ENCODE results near the gene NMNAT3. TPM values are rescaled to one million over a fixed set of nuclear protein-coding genes. Genes with fewer than 3 reads are reported as not detected.
"Not testable (repeated sequence)": the region's sequence is repeated elsewhere in the genome, so short reads cannot be mapped to it uniquely, and the experiment has no call there.

NMNAT3 gene
- total and polyA plus RNA-seq, 4 donors = 8.0 to 12.1 (median 10.0) TPM

DNA sequence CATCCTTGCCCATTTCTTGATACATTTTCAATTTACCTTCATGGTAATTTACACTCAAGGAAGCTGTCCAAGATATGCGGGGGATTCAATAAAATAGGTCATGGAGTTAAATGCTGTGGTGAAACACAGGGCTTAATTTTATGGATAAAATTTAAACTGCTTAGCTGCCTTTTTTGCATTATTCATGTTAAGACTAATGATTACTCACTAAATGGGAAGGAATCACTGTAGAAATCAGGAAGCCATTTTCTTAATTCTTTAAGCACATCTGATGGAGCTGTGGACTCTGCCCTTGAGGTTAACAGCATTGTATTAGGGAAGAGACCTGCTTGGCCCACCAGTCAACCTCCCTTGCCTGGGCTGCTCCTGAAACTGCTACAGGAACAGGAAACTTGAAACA, 75.8 kb downstream of the NMNAT3 start:
- no peak for DNase-seq (ENCODE audit: low read depth in 4 of 6, low spot score in 6 of 6)
- Histone ChIP-seq H3K27me3 (ENCODE audit: control insufficient read depth, insufficient read depth, low read length) (no peaks in the 10 kb centered on the region), H3K36me3 (ENCODE audit: control insufficient read depth, insufficient read depth, low read length) (no peaks in the 10 kb centered on the region), H3K4me1 (ENCODE audit: control insufficient read depth, insufficient read depth, low read length) (no peaks in the 10 kb centered on the region), H3K9me3 (ENCODE audit: control insufficient read depth, insufficient read depth, low read length) (no peaks in the 10 kb centered on the region), H3K27ac (ENCODE audit: low read depth, low read length) (no peak overlapping the region), H3K4me3 (ENCODE audit: low read depth, low read length) (no peak overlapping the region)
- no CpG with 5 or more reads among the region's 1 CpG for WGBS (ENCODE audit: insufficient coverage)

DNA sequence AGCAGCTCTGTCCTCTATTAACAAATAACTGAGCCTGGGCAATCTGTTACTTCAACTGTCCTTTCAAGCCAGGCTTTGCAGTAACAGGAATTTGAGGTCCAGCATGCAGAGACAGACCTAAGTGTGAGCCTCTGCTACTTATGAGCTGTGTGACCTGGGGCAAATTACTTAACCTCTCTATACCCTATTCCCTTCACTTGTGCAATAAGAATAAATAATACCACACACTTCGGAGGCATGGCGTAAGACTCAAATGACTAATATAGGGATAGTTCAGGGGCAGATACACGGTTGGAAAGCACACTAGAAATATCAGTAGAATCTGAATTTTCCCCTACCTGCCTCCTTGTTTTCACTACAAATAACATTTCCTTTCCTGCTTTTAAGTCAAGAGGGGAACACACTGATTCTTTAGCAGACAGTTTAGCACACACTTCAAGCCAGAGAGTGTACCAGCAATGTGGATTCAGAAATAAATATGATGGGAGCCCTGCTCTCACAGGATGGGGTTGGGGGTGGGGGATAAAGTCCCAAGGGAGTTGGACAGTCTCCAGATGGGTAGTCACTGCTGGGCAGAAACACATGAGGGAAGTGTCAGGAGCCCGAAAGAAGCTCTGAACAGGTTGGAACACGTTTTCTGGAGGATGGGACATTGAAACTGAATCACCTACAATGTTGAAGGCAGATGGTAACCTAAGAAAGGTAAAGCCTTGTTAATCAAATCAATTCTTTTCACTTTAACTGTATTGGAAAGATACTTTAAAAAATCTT, 76.4 kb downstream of the NMNAT3 start:
- no peak for DNase-seq (ENCODE audit: low read depth in 4 of 6, low spot score in 6 of 6)
- Histone ChIP-seq H3K27me3 (ENCODE audit: control insufficient read depth, insufficient read depth, low read length) (no peaks in the 10 kb centered on the region), H3K9me3 (ENCODE audit: control insufficient read depth, insufficient read depth, low read length) (no peaks in the 10 kb centered on the region), H3K4me1 (ENCODE audit: control insufficient read depth, insufficient read depth, low read length) (no peaks in the 10 kb centered on the region), H3K36me3 (ENCODE audit: control insufficient read depth, insufficient read depth, low read length) (no peaks in the 10 kb centered on the region), H3K27ac (ENCODE audit: low read depth, low read length) (no peak overlapping the region), H3K4me3 (ENCODE audit: low read depth, low read length) (no peak overlapping the region)
- 92% methylated on average over 2 of the region's 5 CpGs for WGBS (ENCODE audit: insufficient coverage)

DNA sequence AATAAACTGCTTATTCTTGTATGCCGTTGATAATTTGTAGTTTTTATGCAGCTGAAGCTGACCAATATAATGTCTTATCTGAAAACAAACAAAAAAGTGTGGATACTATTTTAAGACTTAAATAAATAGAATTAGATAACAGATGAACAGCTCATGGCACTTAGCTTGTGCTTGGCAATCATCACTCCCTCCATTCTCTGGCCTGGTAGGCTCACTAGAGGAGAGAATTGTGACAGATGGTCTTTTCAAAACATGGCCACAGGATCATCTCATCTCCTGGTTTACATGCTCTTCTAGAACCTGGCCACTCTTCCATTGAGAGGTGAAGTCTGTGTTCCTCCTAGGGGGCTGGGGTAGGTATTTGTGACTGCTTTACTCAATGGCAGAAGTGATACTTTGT, 79.8 kb downstream of the NMNAT3 start:
- no peak for DNase-seq (ENCODE audit: low read depth in 4 of 6, low spot score in 6 of 6)
- Histone ChIP-seq H3K4me3 (ENCODE audit: low read depth, low read length) (no peak overlapping the region), H3K36me3 (ENCODE audit: control insufficient read depth, insufficient read depth, low read length) (no peaks in the 10 kb centered on the region), H3K27ac (ENCODE audit: low read depth, low read length) (no peak overlapping the region), H3K27me3 (ENCODE audit: control insufficient read depth, insufficient read depth, low read length) (no peaks in the 10 kb centered on the region), H3K9me3 (ENCODE audit: control insufficient read depth, insufficient read depth, low read length) (no peaks in the 10 kb centered on the region), H3K4me1 (ENCODE audit: control insufficient read depth, insufficient read depth, low read length) (no peaks in the 10 kb centered on the region)
- no CpG with 5 or more reads among the region's 1 CpG for WGBS (ENCODE audit: insufficient coverage)

DNA sequence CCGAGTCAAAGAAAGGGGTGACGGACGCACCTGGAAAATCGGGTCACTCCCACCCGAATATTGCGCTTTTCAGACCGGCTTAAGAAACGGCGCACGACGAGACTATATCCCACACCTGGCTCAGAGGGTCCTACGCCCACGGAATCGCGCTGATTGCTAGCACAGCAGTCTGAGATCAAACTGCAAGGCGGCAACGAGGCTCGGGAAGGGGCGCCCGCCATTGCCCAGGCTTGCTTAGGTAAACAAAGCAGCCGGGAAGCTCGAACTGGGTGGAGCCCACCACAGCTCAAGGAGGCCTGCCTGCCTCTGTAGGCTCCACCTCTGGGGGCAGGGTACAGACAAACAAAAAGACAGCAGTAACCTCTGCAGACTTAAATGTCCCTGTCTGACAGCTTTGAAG, 86.6 kb downstream of the NMNAT3 start:
- H3K9me3 ChIP-seq (ENCODE audit: control insufficient read depth, insufficient read depth, low read length); DNase-seq (ENCODE audit: low read depth in 4 of 6, low spot score in 6 of 6); H3K36me3 ChIP-seq (ENCODE audit: control insufficient read depth, insufficient read depth, low read length); H3K4me3 ChIP-seq (ENCODE audit: low read depth, low read length); H3K4me1 ChIP-seq (ENCODE audit: control insufficient read depth, insufficient read depth, low read length); H3K27ac ChIP-seq (ENCODE audit: low read depth, low read length); H3K27me3 ChIP-seq (ENCODE audit: control insufficient read depth, insufficient read depth, low read length): not testable (repeated sequence)
- no CpG with 5 or more reads among the region's 22 CpGs for WGBS (ENCODE audit: insufficient coverage)

DNA sequence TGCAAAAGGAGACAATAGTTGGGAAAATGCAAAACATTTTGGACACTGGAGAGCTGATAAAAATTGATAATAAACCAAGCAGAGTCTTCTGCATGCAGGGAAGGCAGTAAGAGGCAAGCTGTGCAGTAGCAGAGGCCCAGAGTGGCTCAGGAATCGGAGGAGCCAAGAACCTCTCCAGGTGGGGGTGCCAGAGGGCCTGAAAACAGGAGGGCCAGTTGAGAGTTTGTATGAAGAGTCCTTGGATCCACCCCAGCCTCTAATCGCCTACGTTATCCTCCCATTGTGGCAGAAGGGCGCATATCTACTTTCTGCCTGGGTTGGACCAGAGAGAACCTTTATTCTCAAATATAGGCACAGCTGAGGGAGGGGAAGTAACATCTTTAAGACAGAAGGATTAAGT, 89.3 kb downstream of the NMNAT3 start:
- 64% methylated on average over 1 of the region's 4 CpGs for WGBS (ENCODE audit: insufficient coverage)
- Histone ChIP-seq H3K36me3 (ENCODE audit: control insufficient read depth, insufficient read depth, low read length) (no peaks in the 10 kb centered on the region), H3K9me3 (ENCODE audit: control insufficient read depth, insufficient read depth, low read length) (no peaks in the 10 kb centered on the region), H3K4me1 (ENCODE audit: control insufficient read depth, insufficient read depth, low read length) (peaks cover 2% of the 10 kb centered on the region), H3K4me3 (ENCODE audit: low read depth, low read length) (no peak overlapping the region), H3K27me3 (ENCODE audit: control insufficient read depth, insufficient read depth, low read length) (no peaks in the 10 kb centered on the region), H3K27ac (ENCODE audit: low read depth, low read length) (no peak overlapping the region)
- no peak for DNase-seq (ENCODE audit: low read depth in 4 of 6, low spot score in 6 of 6)

DNA sequence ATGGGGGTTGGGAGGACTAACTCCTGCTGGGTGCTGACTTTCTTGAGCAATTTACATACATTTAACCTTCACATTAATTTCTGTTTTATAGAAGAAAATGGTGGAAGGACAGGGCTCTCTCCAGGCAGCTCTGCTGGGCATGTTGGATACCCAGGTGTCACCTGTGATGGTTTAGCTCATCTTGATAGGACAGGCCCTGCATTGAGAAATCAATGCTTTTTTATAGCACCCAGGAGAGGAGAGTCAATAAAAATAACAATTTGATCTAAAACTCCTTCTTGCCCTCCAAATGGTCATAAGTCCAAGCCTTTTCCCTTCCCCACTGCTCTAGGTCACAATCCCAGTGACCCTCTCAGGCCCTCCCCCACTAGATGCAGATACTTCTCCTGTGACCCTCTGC, 90.0 kb downstream of the NMNAT3 start:
- Histone ChIP-seq H3K36me3 (ENCODE audit: control insufficient read depth, insufficient read depth, low read length) (no peaks in the 10 kb centered on the region), H3K27ac (ENCODE audit: low read depth, low read length) (no peak overlapping the region), H3K9me3 (ENCODE audit: control insufficient read depth, insufficient read depth, low read length) (no peaks in the 10 kb centered on the region), H3K4me1 (ENCODE audit: control insufficient read depth, insufficient read depth, low read length) (peaks cover 2% of the 10 kb centered on the region), H3K27me3 (ENCODE audit: control insufficient read depth, insufficient read depth, low read length) (no peaks in the 10 kb centered on the region), H3K4me3 (ENCODE audit: low read depth, low read length) (no peak overlapping the region)
- DNase-seq (ENCODE audit: low read depth in 4 of 6, low spot score in 6 of 6) = no peak

DNA sequence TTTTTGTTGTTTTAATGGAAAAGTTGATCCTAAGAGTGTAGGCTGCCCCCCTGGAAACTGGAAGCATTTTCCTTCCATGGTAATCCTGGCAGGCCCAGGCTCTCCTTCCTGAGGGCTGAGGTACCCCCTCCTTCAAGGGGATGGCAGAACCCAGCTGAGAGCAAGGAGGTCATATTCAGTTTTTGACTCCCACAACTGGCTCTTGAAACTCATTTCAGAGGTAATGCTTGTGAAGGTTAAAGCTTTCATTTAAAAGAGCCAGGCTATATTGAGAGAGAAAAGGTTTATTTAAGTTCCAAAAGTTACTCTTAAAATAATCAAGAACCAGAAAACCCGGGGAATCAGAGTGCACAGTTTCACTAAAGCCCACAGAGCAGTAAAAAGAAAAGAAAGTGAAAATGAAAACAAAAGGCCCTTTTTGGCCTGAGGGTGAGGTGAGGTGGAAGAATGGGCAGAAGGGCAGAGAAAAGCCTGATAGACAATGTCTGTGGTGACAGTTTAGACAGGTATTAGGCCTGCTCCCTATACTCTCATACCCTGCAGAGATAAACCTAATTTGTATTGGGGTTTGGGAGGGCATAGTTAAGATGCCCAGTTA, 91.3 kb downstream of the NMNAT3 start:
- Histone ChIP-seq H3K9me3 (ENCODE audit: control insufficient read depth, insufficient read depth, low read length) (no peaks in the 10 kb centered on the region), H3K27me3 (ENCODE audit: control insufficient read depth, insufficient read depth, low read length) (no peaks in the 10 kb centered on the region), H3K36me3 (ENCODE audit: control insufficient read depth, insufficient read depth, low read length) (no peaks in the 10 kb centered on the region), H3K4me3 (ENCODE audit: low read depth, low read length) (no peak overlapping the region), H3K4me1 (ENCODE audit: control insufficient read depth, insufficient read depth, low read length) (peaks cover 2% of the 10 kb centered on the region), H3K27ac (ENCODE audit: low read depth, low read length) (peak overlapping the region; percentile 25)
- no CpG with 5 or more reads among the region's 1 CpG for WGBS (ENCODE audit: insufficient coverage)
- DNase-seq (ENCODE audit: low read depth in 4 of 6, low spot score in 6 of 6) = no peak

DNA sequence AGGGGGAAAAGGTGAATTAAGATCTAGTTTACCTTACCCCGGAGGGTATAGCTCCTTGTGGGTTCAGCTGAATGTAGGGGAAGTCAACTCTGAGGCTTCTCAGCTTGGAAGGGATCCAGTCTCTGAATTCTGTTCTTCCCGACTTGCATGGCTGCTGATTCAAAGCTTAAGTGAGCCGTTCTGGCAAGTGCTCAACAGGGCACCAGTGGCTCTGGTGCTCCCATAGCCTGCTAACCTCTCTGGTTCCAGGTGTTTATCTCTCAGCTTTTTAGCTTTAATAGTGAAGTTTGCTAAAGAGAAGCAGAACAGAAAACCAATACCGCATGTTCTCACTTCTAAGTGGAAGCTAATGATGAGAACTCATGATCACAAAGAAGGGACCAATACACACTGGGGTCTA, 92.0 kb downstream of the NMNAT3 start:
- 56% methylated on average over 2 of the region's 4 CpGs for WGBS (ENCODE audit: insufficient coverage)
- Histone ChIP-seq H3K9me3 (ENCODE audit: control insufficient read depth, insufficient read depth, low read length) (no peaks in the 10 kb centered on the region), H3K27me3 (ENCODE audit: control insufficient read depth, insufficient read depth, low read length) (no peaks in the 10 kb centered on the region), H3K36me3 (ENCODE audit: control insufficient read depth, insufficient read depth, low read length) (no peaks in the 10 kb centered on the region), H3K4me1 (ENCODE audit: control insufficient read depth, insufficient read depth, low read length) (peaks cover 2% of the 10 kb centered on the region), H3K4me3 (ENCODE audit: low read depth, low read length) (no peak overlapping the region), H3K27ac (ENCODE audit: low read depth, low read length) (no peak overlapping the region)
- peak in 1 of 6 donors; percentile 36 for DNase-seq (ENCODE audit: low read depth in 4 of 6, low spot score in 6 of 6)

DNA sequence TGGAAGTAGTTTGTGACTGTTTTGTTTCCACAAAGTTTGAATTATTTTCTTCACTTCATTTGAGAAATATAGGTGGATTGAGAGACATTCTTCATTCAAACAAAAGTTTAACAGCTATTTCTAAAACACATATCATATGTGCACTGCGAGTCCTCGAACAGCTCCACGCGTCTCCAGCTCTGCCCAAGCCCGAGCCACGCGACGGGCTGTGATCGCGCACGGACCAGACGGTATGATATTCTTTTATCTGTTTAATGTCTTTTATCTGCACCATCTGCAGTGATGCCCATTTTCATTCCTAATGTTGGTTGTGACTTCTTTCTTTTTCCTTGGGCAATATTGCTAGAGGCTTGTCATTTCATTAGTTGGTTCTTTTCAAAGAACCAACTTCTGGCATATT, 94.1 kb downstream of the NMNAT3 start:
- not testable (repeated sequence) for H3K27ac ChIP-seq (ENCODE audit: low read depth, low read length); H3K4me1 ChIP-seq (ENCODE audit: control insufficient read depth, insufficient read depth, low read length); H3K27me3 ChIP-seq (ENCODE audit: control insufficient read depth, insufficient read depth, low read length); H3K36me3 ChIP-seq (ENCODE audit: control insufficient read depth, insufficient read depth, low read length); H3K9me3 ChIP-seq (ENCODE audit: control insufficient read depth, insufficient read depth, low read length); H3K4me3 ChIP-seq (ENCODE audit: low read depth, low read length); DNase-seq (ENCODE audit: low read depth in 4 of 6, low spot score in 6 of 6)
- WGBS (ENCODE audit: insufficient coverage) = 94% methylated on average over 6 of the region's 12 CpGs

DNA sequence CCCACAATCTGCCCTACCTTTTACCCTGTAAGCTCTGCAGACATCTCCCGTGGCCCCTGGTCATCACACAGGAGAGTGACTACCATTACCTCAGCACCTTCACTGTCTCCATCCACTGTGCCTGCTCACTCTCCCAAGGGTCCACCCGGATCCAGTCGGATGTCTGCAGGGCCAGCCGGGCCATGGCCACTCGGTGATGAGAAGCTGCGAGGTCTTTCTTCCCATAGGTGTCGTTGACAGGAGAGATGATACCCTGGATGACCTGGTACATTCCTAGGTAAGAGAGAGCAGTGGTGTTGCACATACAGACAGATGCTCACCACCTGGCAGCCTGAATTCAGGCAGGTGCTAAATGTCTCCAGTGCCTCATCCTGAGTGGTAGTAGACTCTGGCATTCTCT, 99.0 kb downstream of the NMNAT3 start:
- Histone ChIP-seq H3K27ac (ENCODE audit: low read depth, low read length) (no peak overlapping the region), H3K36me3 (ENCODE audit: control insufficient read depth, insufficient read depth, low read length) (peaks cover 3% of the 10 kb centered on the region), H3K4me1 (ENCODE audit: control insufficient read depth, insufficient read depth, low read length) (peaks cover 3% of the 10 kb centered on the region), H3K27me3 (ENCODE audit: control insufficient read depth, insufficient read depth, low read length) (no peaks in the 10 kb centered on the region), H3K4me3 (ENCODE audit: low read depth, low read length) (no peak overlapping the region), H3K9me3 (ENCODE audit: control insufficient read depth, insufficient read depth, low read length) (no peaks in the 10 kb centered on the region)
- DNase-seq (ENCODE audit: low read depth in 4 of 6, low spot score in 6 of 6) = no peak
- WGBS (ENCODE audit: insufficient coverage) = 99% methylated on average over 7 of the region's 7 CpGs
